Osteoblast (primary cell): ENCODE data around the gene FGFRL1. TPM values are rescaled to one million over a fixed set of nuclear protein-coding genes. Genes with fewer than 3 reads are reported as not detected.

Source experiments
- DNase-seq: peaks from one replicate; pipeline ENCODE4 v3.0.0; 2011; ENCODE audit warnings: low spot score, mixed read lengths; ENCODE audit not compliant: insufficient read length; ENCODE audit errors: missing footprints
- H2AFZ ChIP-seq: 2 replicates; pipeline ENCODE4 v1.6.0; 2011; ENCODE audit warnings: mild to moderate bottlenecking, low read length
- H3K27ac ChIP-seq: 2 replicates; pipeline ENCODE4 v1.5.1; 2011; ENCODE audit warnings: mild to moderate bottlenecking, low read depth, low read length, moderate library complexity
- H3K27me3 ChIP-seq: 2 replicates; pipeline ENCODE4 v1.6.0; 2012; ENCODE audit warnings: mild to moderate bottlenecking, control low read depth, inconsistent platforms, low read length, moderate library complexity; ENCODE audit not compliant: insufficient read depth
- H3K36me3 ChIP-seq: 2 replicates; pipeline ENCODE4 v1.5.1; 2011; ENCODE audit warnings: mild to moderate bottlenecking, low read length, control low read depth, moderate library complexity; ENCODE audit not compliant: insufficient read depth
- H3K4me1 ChIP-seq: 2 replicates; pipeline ENCODE4 v1.5.1; 2011; ENCODE audit warnings: mild to moderate bottlenecking, low read length, control low read depth, moderate library complexity; ENCODE audit not compliant: insufficient read depth
- H3K4me2 ChIP-seq: 2 replicates; pipeline ENCODE4 v1.6.0; 2011; ENCODE audit warnings: mild to moderate bottlenecking, low read length; ENCODE audit not compliant: insufficient read depth
- H3K4me3 ChIP-seq: fragments of 200-600 bp; sonication (generic); 3 replicates; pipeline ENCODE4 v1.5.1; 2012; ENCODE audit warnings: mild to moderate bottlenecking, low read length, inconsistent platforms; ENCODE audit not compliant: insufficient read depth
- H3K79me2 ChIP-seq: 2 replicates; pipeline ENCODE4 v1.6.0; 2012; ENCODE audit warnings: mild to moderate bottlenecking, low read length, control low read depth, inconsistent platforms; ENCODE audit not compliant: insufficient read depth
- H3K9me3 ChIP-seq: 2 replicates; pipeline ENCODE4 v1.5.1; 2011; ENCODE audit warnings: low read depth, low read length, control low read depth
- H4K20me1 ChIP-seq: 2 replicates; pipeline ENCODE4 v1.6.0; 2012; ENCODE audit warnings: mild to moderate bottlenecking, low read length, control low read depth; ENCODE audit not compliant: insufficient read depth
- CTCF ChIP-seq: IDR thresholded peaks from 2 replicates; pipeline ENCODE4 v1.5.1; 2011; ENCODE audit warnings: mild to moderate bottlenecking, low read depth, low read length, moderate library complexity; ENCODE audit errors: extremely low read depth
- total RNA-seq: library from RNA; depleted of rRNA; stranded (reverse); fragments of >200 nt; gene quantifications from 2 replicates; pipeline ENCODE4 v1.2.3, GENCODE V29; 2012

The FGFRL1 gene
- total RNA-seq, 1 donor, result 30.8 TPM

GRCh38 chr4:1030031-1030430 is 18.6 kb downstream of the FGFRL1 start:
- no peak for TF ChIP-seq CTCF
- no peak overlapping the region for H3K4me2 ChIP-seq
- no peaks in the 10 kb centered on the region for H3K27me3 ChIP-seq

GRCh38 chr4:1030559-1030958 is 19.1 kb downstream of the FGFRL1 start:
- DNase-seq, result no peak
- no peaks in the 10 kb centered on the region for H3K27me3 ChIP-seq
- H2AFZ ChIP-seq, result no peak overlapping the region
- H3K4me2 ChIP-seq, result no peak overlapping the region
- H4K20me1 ChIP-seq, result no peaks in the 10 kb centered on the region
- H3K4me3 ChIP-seq, result no peak overlapping the region
- peaks cover 6% of the 10 kb centered on the region for H3K36me3 ChIP-seq
- no peak for TF ChIP-seq CTCF
- peaks cover 11% of the 10 kb centered on the region for H3K4me1 ChIP-seq
- no peaks in the 10 kb centered on the region for H3K79me2 ChIP-seq
- no peak overlapping the region for H3K27ac ChIP-seq
- H3K9me3 ChIP-seq, result no peaks in the 10 kb centered on the region

More at GRCh38 chr4:1030031-1030430, 18.6 kb downstream of the FGFRL1 start:
- Histone ChIP-seq H4K20me1 (no peaks in the 10 kb centered on the region), H3K4me1 (peaks cover 11% of the 10 kb centered on the region), H3K9me3 (no peaks in the 10 kb centered on the region), H3K36me3 (peaks cover 8% of the 10 kb centered on the region), H3K4me3 (no peak overlapping the region), H3K79me2 (no peaks in the 10 kb centered on the region), H2AFZ (no peak overlapping the region), H3K27ac (no peak overlapping the region)
- DNase-seq, result no peak

- Histone ChIP-seq H3K79me2 (no peaks in the 10 kb centered on the region), H3K9me3 (no peaks in the 10 kb centered on the region), H4K20me1 (no peaks in the 10 kb centered on the region), H3K27me3 (no peaks in the 10 kb centered on the region), H2AFZ (no peak overlapping the region), H3K4me1 (peaks cover 11% of the 10 kb centered on the region), H3K27ac (no peak overlapping the region), H3K4me3 (no peak overlapping the region), H3K36me3 (no peaks in the 10 kb centered on the region), H3K4me2 (no peak overlapping the region)
- TF ChIP-seq CTCF, result no peak
- DNase-seq, result no peak
These were observed 19.9 kb downstream of the FGFRL1 start for GRCh38 chr4:1031346-1031745.

GRCh38 chr4:1031956-1032795 is 20.8 kb downstream of the FGFRL1 start:
- H2AFZ ChIP-seq, result no peak overlapping the region
- DNase-seq, result no peak
- no peaks in the 10 kb centered on the region for H4K20me1 ChIP-seq
- H3K4me3 ChIP-seq, result no peak overlapping the region
- H3K36me3 ChIP-seq, result no peaks in the 10 kb centered on the region
- no peak overlapping the region for H3K27ac ChIP-seq
- H3K9me3 ChIP-seq, result no peaks in the 10 kb centered on the region
- H3K4me1 ChIP-seq, result peaks cover 11% of the 10 kb centered on the region
- TF ChIP-seq CTCF, result no peak
- H3K27me3 ChIP-seq, result no peaks in the 10 kb centered on the region
- no peaks in the 10 kb centered on the region for H3K79me2 ChIP-seq
- no peak overlapping the region for H3K4me2 ChIP-seq
